A673 (cell line): ENCODE measurements around the gene MIER3. TPM values are rescaled to one million over a fixed set of nuclear protein-coding genes. Genes with fewer than 3 reads are reported as not detected.

Experiments
- BruUV-seq: library from RNA; stranded (reverse); fragments of 400-500 nt; replicated peaks from 2 replicates; lab custom pipeline; 2021; lab: Mats Ljungman, UMichigan
- CTCF ChIA-PET: fragments of 300-600 bp; sonication (Branson Sonifier 250); formaldehyde crosslinking; loops from one replicate; lab custom pipeline; 2022; ENCODE audit warnings: antibody characterized with exemption; lab: Charles Lee
- POLR2A ChIA-PET: fragments of 300-600 bp; sonication (Branson Sonifier 250); formaldehyde crosslinking; loops from one replicate; lab custom pipeline; 2022; ENCODE audit warnings: antibody characterized with exemption; ENCODE audit not compliant: low non-redundant PET; lab: Charles Lee
- DNase-seq: peaks from one replicate; pipeline ENCODE4 v3.0.0-alpha.2; 2015; ENCODE audit warnings: low spot score
- H3K27ac ChIP-seq: fragments of 200-600 bp; sonication (generic); 2 replicates; pipeline ENCODE4 v1.5.1; 2016; ENCODE audit warnings: mixed run types, low read depth, mild to moderate bottlenecking, mixed read lengths, antibody characterized with exemption, low read length; ENCODE audit not compliant: poor library complexity, severe bottlenecking
- H3K27me3 ChIP-seq: fragments of 200-600 bp; sonication (generic); replicated peaks from 2 replicates; pipeline ENCODE4 v1.6.1; 2017; ENCODE audit warnings: mixed run types, low read depth, mild to moderate bottlenecking, mixed read lengths, antibody characterized with exemption, low read length; ENCODE audit not compliant: insufficient read depth, poor library complexity
- H3K36me3 ChIP-seq: fragments of 200-600 bp; sonication (generic); 2 replicates; pipeline ENCODE4 v1.6.1; 2016; ENCODE audit warnings: mixed run types, mild to moderate bottlenecking, mixed read lengths, antibody characterized with exemption, low read length; ENCODE audit not compliant: insufficient read depth, poor library complexity, severe bottlenecking
- H3K4me1 ChIP-seq: fragments of 200-600 bp; sonication (generic); 2 replicates; pipeline ENCODE4 v1.6.1; 2017; ENCODE audit warnings: mixed run types, mild to moderate bottlenecking, mixed read lengths, antibody characterized with exemption, low read length; ENCODE audit not compliant: insufficient read depth, poor library complexity, severe bottlenecking
- H3K4me3 ChIP-seq: fragments of 200-600 bp; sonication (generic); 2 replicates; pipeline ENCODE4 v1.5.1; 2016; ENCODE audit warnings: low read depth, mixed run types, mild to moderate bottlenecking, mixed read lengths, low read length; ENCODE audit not compliant: poor library complexity, severe bottlenecking
- H3K9me3 ChIP-seq: fragments of 200-600 bp; sonication (generic); 2 replicates; pipeline ENCODE4 v1.6.1; 2016; ENCODE audit warnings: mixed run types, low read depth, mild to moderate bottlenecking, mixed read lengths, antibody characterized with exemption, low read length; ENCODE audit not compliant: poor library complexity, severe bottlenecking
- EZH2 ChIP-seq: fragments of 200-600 bp; sonication (generic); IDR thresholded peaks from 2 replicates; pipeline ENCODE4 v1.6.1; 2017; ENCODE audit warnings: borderline replicate concordance, low read depth, mild to moderate bottlenecking, mixed read lengths, antibody characterized with exemption, low read length; ENCODE audit not compliant: poor library complexity, severe bottlenecking
- intact Hi-C: fragments of 100-400 bp; cut with micrococcal nuclease; formaldehyde crosslinking; loops from one replicate; pipeline ENCODE4 v1.10.0; 2022; ENCODE audit not compliant: unreplicated experiment
- total RNA-seq: library from RNA; stranded (reverse); gene quantifications from 2 replicates; pipeline ENCODE4 v1.2.3, GENCODE V29; 2021
- TF ChIP-seq, protein P1 (sequence below): fragments of 300-800, 200-600 bp; sonication (generic); conservative IDR thresholded peaks from 2 replicates; pipeline ENCODE4 v1.5.1; 2017; ENCODE audit warnings: low read depth, mild to moderate bottlenecking, antibody characterized with exemption, low read length, moderate library complexity, mixed read lengths

The MIER3 gene
- total RNA-seq, 1 experiment from 2014 or later, result 26.2 TPM

- H3K9me3 ChIP-seq, result no peaks in the 10 kb centered on the region
- no peak for DNase-seq
- no TSS peak for BruUV-seq
- ChIA-PET CTCF (no interaction called here), POLR2A (no interaction called here)
- H3K27ac ChIP-seq, result no peak overlapping the region
- TF ChIP-seq, protein P1, sequence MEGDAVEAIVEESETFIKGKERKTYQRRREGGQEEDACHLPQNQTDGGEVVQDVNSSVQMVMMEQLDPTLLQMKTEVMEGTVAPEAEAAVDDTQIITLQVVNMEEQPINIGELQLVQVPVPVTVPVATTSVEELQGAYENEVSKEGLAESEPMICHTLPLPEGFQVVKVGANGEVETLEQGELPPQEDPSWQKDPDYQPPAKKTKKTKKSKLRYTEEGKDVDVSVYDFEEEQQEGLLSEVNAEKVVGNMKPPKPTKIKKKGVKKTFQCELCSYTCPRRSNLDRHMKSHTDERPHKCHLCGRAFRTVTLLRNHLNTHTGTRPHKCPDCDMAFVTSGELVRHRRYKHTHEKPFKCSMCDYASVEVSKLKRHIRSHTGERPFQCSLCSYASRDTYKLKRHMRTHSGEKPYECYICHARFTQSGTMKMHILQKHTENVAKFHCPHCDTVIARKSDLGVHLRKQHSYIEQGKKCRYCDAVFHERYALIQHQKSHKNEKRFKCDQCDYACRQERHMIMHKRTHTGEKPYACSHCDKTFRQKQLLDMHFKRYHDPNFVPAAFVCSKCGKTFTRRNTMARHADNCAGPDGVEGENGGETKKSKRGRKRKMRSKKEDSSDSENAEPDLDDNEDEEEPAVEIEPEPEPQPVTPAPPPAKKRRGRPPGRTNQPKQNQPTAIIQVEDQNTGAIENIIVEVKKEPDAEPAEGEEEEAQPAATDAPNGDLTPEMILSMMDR, result no peak
- no peak for TF ChIP-seq EZH2
- intact Hi-C loops, result no loop called here
- H3K27me3 ChIP-seq, result no peaks in the 10 kb centered on the region
- no peak overlapping the region for H3K4me3 ChIP-seq
- H3K4me1 ChIP-seq, result no peaks in the 10 kb centered on the region
- H3K36me3 ChIP-seq, result peaks cover 7% of the 10 kb centered on the region
Measured at GRCh38 chr5:56917534-56917933, 34.4 kb downstream of the MIER3 start.

DNA sequence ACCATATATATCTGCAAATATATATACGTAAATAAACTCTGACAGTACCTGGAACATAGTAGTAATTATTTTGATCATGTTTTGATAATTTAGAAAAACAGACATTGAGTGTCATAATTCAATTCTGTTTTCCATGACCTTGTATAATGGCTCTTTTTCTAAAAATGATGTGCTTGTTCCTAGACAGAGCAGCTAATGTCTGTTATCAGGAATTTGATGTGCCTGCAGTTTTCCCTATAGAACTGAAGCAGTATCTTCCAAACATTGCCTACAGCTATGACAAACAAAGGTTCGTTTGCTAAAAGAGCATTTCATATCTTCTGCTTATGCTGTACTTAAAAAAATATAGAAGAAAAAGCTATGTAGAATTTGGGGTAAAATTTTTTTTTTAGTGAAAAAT is 37.2 kb downstream of the MIER3 start:
- Histone ChIP-seq H3K4me3 (no peak overlapping the region), H3K27me3 (no peaks in the 10 kb centered on the region), H3K27ac (no peak overlapping the region), H3K9me3 (no peaks in the 10 kb centered on the region), H3K4me1 (no peaks in the 10 kb centered on the region), H3K36me3 (no peaks in the 10 kb centered on the region)
- no peak for TF ChIP-seq EZH2
- TF ChIP-seq, protein P1, result no peak
- CTCF ChIA-PET, result no interaction called here
- no peak for DNase-seq
- no TSS peak for BruUV-seq
- POLR2A ChIA-PET, result no interaction called here
- intact Hi-C loops, result loop anchor here (5.0 kb wide), 1 partner anchor 33 kb away; no protein-coding TSS in a partner anchor

DNA sequence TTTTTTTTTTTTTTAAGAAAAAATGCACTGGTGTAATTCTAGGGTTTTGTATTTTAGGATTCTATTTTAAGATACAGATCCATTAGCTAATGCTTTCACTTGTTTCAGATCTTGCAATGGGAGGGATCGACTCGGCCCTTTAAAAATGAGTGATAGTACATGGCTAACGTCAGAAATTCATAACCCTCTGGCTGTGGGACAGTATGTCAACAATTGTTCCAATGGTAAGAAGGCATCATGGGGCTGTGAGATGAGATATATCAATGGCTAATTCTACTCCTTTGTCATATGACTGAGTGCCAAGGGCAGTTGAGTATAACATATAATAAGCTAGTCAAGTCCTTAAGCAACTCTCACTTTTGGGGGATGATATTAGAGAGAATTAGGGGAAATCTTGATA is 38.2 kb downstream of the MIER3 start:
- intact Hi-C loops, result loop anchor here (5.0 kb wide), 1 partner anchor 34 kb away; no protein-coding TSS in a partner anchor
- no peaks in the 10 kb centered on the region for H3K4me1 ChIP-seq
- ChIA-PET CTCF (no interaction called here), POLR2A (no interaction called here)
- H3K9me3 ChIP-seq, result no peaks in the 10 kb centered on the region
- no TSS peak for BruUV-seq
- H3K27me3 ChIP-seq, result no peaks in the 10 kb centered on the region
- no peak for TF ChIP-seq EZH2
- TF ChIP-seq, protein P1, result no peak
- H3K27ac ChIP-seq, result no peak overlapping the region
- H3K36me3 ChIP-seq, result no peaks in the 10 kb centered on the region
- no peak for DNase-seq
- no peak overlapping the region for H3K4me3 ChIP-seq
